Testis (tissue), 3 donors: ENCODE results near the gene CRIM1. TPM values are rescaled to one million over a fixed set of nuclear protein-coding genes. Genes with fewer than 3 reads are reported as not detected.

Source experiments
- DNase-seq: peaks from one replicate; pipeline ENCODE4 v3.0.0-alpha.2; 2019
- H3K27ac ChIP-seq, 2 donors: fragments of 200-600 bp; sonication (generic); one replicate each; pipeline ENCODE4 v1.5.1; 2019
- H3K27me3 ChIP-seq: fragments of 200-600 bp; sonication (generic); one replicate; pipeline ENCODE4 v1.5.1; 2019
- H3K36me3 ChIP-seq: fragments of 200-600 bp; sonication (generic); one replicate; pipeline ENCODE4 v1.5.1; 2017; ENCODE audit warnings: low read depth; ENCODE audit errors: missing control alignments
- H3K4me1 ChIP-seq: fragments of 200-600 bp; sonication (generic); one replicate; pipeline ENCODE4 v1.5.1; 2019
- H3K4me3 ChIP-seq, 2 donors: fragments of 200-600 bp; sonication (generic); one replicate each; pipeline ENCODE4 v1.5.1; 2017 to 2019
- H3K9me3 ChIP-seq: fragments of 200-600 bp; sonication (generic); one replicate; pipeline ENCODE4 v1.5.1; 2017
- CTCF ChIP-seq, 3 experiments: fragments of 450-650 bp in 2 of 3; fragments of 200-600 bp in 1 of 3; sonication (generic) in 1 of 3; IDR thresholded peaks; one replicate each; pipeline ENCODE4 v1.5.1; 2016 to 2019; ENCODE audit warnings: antibody characterized with exemption in 3 of 3, mild to moderate bottlenecking in 2 of 3, moderate library complexity in 1 of 3
- POLR2A ChIP-seq: fragments of 450-650 bp; IDR thresholded peaks from one replicate; pipeline ENCODE4 v1.6.1; 2017; ENCODE audit warnings: antibody characterized with exemption, mild to moderate bottlenecking, moderate library complexity
- WGBS, 2 donors: methylation state at CpG; one replicate each; pipeline ENCODE4 v1.1.5; 2018; 5-methylcytosine and 5-hydroxymethylcytosine counted together
- intact Hi-C: fragments of 100-400 bp; cut with DNase I; formaldehyde crosslinking; loops from one replicate; pipeline ENCODE4 v1.15.1; 2023; ENCODE audit warnings: low total_unique reads
- polyA plus RNA-seq: library from polyadenylated mRNA; stranded (reverse); fragments of 350-450 nt; fragmentation: Illumina TruSeq; extraction: RNeasy Lipid Tissue Mini Kit (QIAGEN cat#74804); gene quantifications from one replicate; pipeline ENCODE4 v1.2.3, GENCODE V29; 2014; ENCODE audit warnings: low read depth, low replicate concordance; ENCODE audit not compliant: insufficient read depth
- total RNA-seq, 2 donors: library from RNA; depleted of rRNA; stranded (reverse); fragments of >200 nt; gene quantifications; one replicate each; pipeline ENCODE4 v1.2.3, GENCODE V29; 2016

CRIM1 gene
- total and polyA plus RNA-seq, 3 donors from 2014 or later: 38.2 to 94.1 (median 68.4) TPM

- no peak for DNase-seq
- peak overlapping the region; percentile 14 to 28 for H3K27ac ChIP-seq
These were observed 205.8 kb downstream of the CRIM1 start for GRCh38 chr2:36561237-36561944.

DNA sequence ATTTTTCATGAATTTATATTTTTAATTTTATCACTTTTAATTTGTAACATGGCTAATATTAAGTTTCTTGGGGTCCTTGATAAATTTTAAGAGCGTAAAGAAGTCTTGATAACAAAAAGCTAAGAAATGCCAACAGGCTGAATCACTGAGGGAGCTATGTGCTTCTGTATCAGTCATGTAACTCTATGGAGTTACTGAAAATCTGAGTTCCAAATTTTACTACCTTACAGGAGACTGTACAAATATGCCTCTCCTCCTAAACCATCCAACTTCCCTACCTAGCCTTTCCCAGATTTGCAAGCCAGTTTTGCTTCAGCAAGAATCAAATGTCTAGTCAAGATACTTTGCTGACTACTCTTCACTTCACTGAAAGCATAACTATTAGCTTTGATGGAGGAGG lies 206.7 kb downstream of the CRIM1 start:
- no peak for DNase-seq
- Histone ChIP-seq H3K27ac (peak overlapping the region in 1 of 2 donors; percentile 38), H3K4me3 (no peak overlapping the region), H3K36me3 (no peaks in the 10 kb centered on the region), H3K9me3 (no peaks in the 10 kb centered on the region), H3K4me1 (peaks cover 9% of the 10 kb centered on the region), H3K27me3 (no peaks in the 10 kb centered on the region)
- intact Hi-C loops: no loop called here
- TF ChIP-seq POLR2A: no peak
- TF ChIP-seq CTCF (IDR thresholded peaks at IDR 0.05): no peak
- 65 to 70% methylated on average over 1 of the region's 1 CpG for WGBS, 2 donors

More at GRCh38 chr2:36561237-36561944, 205.8 kb downstream of the CRIM1 start:
- H3K9me3 ChIP-seq: no peaks in the 10 kb centered on the region
- H3K4me3 ChIP-seq: no peak overlapping the region
- H3K36me3 ChIP-seq: no peaks in the 10 kb centered on the region
- intact Hi-C loops: no loop called here
- H3K27me3 ChIP-seq: no peaks in the 10 kb centered on the region
- H3K4me1 ChIP-seq: peaks cover 9% of the 10 kb centered on the region
- 63 to 67% methylated on average over 8 of the region's 8 CpGs for WGBS, 2 donors
- TF ChIP-seq POLR2A (no peak), CTCF (IDR thresholded peaks at IDR 0.05) (no peak)

DNA sequence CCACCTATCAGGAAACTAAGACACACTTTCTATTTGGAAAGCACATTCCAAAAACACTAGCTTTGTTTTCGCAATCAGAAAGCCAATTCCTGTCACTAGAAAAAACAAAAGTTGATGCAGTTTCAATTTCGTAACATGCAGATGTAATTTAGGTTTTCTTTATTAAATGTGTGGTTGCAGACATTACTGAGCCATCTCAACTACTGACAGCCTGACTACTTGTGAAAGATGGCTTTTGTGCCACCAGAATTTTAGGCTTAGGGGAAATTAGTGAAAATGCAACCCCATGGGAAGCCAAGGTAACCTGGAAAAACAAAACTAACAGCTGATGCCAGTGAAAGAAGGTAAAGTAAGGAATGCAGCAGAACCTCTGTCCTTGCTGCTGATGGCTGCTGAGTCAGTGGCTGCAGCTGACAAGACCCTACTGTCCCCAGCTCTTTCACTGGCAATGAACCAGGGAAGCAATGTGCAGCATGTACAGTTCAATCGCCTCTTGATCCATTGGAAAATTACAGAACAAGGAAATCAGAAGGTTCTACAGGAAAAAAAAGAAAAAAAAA lies 207.5 kb downstream of the CRIM1 start:
- Histone ChIP-seq H3K36me3 (no peaks in the 10 kb centered on the region), H3K4me1 (peaks cover 9% of the 10 kb centered on the region), H3K27ac (peak overlapping the region in 1 of 2 donors; percentile 38), H3K4me3 (no peak overlapping the region), H3K9me3 (no peaks in the 10 kb centered on the region), H3K27me3 (no peaks in the 10 kb centered on the region)
- 63 to 81% methylated on average over 3 of the region's 3 CpGs for WGBS, 2 donors
- TF ChIP-seq POLR2A (no peak), CTCF (IDR thresholded peaks at IDR 0.05) (no peak)
- intact Hi-C loops: no loop called here
- no peak for DNase-seq

DNA sequence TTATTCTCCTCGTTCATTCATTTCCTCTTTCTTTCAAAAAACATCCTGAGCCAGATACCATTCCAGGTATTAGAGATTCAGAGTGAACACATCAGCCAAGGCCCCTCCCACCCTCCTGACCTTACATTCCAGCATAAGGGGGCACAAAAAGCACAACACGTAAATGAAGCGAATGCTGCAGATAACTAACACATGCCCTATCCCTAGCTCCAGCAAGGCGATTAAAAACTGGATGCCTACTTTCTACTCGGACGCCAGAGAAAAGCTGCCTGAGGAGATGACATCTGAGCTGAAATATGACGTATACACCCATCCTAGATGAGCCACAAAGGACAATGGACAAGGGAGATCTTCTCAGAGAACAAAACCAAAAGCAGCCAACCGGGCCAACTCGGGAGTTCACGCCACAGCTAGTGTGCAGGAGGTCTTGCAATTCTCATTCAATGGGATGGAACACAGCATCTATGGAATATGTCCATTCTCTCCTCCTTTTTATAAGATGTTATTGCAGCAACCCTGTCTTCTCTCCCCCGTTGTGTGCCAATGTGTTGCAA lies 208.9 kb downstream of the CRIM1 start:
- no peak for DNase-seq
- peaks cover 11% of the 10 kb centered on the region for H3K4me1 ChIP-seq
- intact Hi-C loops: no loop called here
- H3K27me3 ChIP-seq: no peaks in the 10 kb centered on the region
- H3K4me3 ChIP-seq: no peak overlapping the region
- no peak overlapping the region for H3K27ac ChIP-seq
- TF ChIP-seq CTCF (IDR thresholded peaks at IDR 0.05) (no peak), POLR2A (no peak)
- 76 to 79% methylated on average over 11 of the region's 11 CpGs for WGBS, 2 donors
- no peaks in the 10 kb centered on the region for H3K36me3 ChIP-seq
- H3K9me3 ChIP-seq: no peaks in the 10 kb centered on the region
